Ammon's horn (tissue), 1 donor: ENCODE results near the gene GTF2IRD1.
"Not testable (repeated sequence)": the region's sequence is repeated elsewhere in the genome, so short reads cannot be mapped to it uniquely, and the experiment has no call there.

Experiments
- DNase-seq: peaks from one replicate; pipeline ENCODE4 v3.0.0-alpha.2; 2016; ENCODE audit warnings: low spot score

The GTF2IRD1 gene

DNA sequence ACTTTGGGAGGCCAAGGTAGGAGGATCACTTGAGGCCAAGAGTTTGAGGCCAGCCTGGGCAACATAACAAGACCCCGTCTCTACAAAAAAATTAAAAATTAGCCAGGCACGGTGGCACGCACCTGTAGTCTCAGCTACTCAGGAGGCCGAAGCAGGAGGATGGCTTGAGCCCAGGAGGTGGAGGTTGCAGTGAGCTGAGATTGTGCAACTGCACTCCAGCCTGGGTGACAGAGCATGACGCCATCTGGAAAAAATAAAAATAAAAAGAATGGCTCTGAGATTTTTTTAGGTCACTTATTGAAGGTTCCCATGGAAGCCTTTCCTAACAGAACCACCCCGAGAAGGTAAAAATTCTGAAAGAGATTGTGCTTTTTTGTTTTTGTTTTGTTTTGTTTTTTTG, 109.9 kb downstream of the GTF2IRD1 start:
- DNase-seq: not testable (repeated sequence)

DNA sequence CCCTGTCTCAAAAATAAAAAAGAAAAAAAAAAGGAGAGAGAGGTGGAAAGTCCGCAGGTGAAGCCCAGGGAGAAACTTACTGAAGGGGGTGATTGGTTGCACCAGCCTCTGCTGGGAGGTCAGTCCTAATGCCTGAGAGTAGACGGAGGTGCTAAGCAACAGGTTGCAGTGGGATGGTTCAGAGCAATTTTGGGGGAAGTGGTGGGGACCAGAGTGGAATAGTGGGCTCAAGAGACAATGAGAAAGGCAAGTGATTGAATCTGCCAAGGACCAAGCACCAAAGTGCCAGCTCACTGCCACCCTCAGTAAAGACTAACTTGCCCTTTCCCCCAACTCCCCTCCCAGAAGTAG, 113.6 kb downstream of the GTF2IRD1 start:
- no peak for DNase-seq

DNA sequence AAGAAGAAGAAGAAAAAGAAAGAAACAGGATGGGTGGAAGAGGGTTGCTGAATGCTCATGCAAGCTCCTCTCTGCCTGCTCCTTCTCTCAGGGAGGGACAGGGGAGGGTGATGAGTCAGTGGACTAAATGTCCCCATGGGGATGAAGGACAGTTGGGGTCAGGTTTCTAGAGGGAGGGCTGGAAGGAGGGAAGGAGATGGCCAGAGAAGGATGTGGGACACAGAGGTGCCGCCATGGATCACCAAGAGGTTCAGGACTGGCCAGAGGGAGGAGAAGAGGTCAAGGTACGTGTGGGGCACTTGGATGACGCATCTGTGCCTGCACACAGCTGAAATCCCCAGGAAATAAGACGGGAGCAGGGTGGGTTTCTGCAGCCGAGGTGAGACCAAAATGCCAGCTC, 115.0 kb downstream of the GTF2IRD1 start:
- no peak for DNase-seq

DNA sequence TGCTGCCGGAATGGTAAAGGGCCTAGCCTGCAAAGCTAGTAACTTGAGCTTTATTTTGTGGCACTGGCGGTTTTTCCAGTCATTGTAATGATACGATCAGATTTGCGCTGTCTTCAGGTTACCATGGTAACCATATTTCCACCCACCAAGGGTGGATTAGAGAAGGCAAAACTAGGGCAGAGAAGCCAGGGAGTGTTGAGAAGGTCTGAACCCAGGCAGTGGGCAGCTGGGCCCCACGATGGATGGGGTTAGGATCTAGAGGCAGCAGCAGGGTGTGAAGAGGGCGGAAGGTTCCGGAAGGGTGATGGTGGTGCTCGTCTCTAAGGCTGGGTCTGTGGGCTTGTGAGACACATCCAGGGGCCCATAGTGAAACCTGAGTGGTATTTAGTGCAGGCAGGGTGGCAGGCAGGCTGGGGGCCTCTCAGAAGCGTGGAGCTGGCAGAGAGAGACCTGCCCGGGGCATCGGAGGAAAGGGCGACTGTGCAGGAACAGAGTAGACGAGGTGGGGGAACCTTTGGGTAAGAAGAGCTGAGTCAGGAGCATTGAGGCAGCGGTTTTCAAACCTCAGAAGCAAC, 115.9 kb downstream of the GTF2IRD1 start:
- DNase-seq: peak; percentile 38

DNA sequence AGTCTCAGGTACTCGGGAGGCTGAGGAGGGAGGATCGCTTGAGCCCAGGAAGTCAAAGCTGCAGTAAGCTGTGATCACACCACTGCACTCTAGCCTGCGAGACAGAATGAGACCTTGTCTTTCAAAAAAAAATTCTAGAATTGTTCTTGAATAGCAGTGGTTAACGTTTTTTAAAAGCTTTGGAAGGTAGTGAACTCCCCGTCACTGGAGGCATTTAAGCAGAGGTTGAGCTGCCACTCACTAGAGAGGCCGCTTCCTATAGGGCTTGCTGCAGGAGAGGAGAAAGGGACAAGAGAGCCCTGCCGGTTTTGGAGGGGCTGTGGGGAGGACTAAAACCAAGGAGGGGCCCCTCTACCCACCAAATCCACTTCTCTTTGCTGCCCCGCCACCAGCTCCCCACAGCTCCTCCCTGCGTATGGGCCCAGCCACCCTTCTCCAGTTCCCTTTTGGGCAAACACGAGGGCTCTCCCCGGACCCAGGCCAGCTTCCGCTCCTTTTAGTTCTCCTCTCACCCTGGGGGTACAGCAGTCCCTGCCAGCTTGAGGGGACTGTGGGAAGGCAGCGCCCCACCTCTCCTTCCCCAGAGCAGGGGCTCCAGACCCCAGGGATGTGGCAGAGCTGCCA, 116.9 kb downstream of the GTF2IRD1 start:
- DNase-seq: no peak

DNA sequence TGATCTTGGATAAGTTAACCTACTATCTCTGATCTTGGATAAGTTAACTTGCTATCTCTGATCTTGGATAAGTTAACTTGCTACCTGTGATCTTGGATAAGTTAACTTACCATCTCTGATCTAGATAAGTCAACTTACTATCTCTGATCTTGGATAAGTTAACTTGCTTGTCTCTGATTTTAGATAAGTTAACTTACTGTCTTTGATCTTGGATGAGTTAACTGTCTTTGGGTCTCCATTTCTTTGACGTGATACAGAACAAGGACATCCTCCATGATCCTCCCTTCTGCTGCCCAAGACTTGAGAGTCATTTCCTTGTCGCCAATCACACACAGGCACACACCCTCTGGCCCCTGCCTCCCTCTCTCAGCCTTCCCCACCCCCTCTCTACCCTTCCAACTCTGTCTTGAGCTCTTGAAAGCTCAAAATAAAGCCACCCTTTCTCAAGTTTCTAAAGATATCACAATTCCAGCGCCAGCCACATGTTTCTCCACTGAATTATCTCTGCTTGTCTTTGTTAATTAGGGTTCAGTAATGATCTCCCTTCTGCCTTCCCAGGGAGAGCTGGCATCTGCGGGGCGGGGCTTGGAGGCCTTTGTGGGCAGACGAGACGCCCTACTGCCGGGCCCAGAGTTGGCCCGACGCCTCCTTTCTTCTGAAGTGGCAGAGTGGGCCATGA, 118.7 kb downstream of the GTF2IRD1 start:
- peak; percentile 12 for DNase-seq

DNA sequence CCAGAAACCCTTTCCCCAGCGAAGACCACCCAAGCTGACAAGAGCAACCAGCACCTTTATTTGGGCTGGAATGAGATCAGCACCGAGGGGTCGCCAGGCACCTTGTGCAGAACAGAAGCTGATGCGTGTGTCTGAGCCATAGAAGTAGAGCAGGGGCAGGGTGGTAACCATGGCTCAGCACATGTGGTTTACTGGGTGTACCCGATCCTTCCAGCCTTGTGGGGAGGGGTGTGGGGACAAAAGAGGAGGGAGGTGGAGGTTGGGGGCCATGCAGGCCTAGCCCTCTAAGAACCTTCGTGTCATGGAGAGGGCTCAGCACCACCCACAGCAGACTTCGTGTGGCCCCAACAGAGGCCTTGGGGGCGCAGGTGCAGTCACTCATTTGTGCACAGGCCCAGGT, 119.8 kb downstream of the GTF2IRD1 start:
- no peak for DNase-seq

DNA sequence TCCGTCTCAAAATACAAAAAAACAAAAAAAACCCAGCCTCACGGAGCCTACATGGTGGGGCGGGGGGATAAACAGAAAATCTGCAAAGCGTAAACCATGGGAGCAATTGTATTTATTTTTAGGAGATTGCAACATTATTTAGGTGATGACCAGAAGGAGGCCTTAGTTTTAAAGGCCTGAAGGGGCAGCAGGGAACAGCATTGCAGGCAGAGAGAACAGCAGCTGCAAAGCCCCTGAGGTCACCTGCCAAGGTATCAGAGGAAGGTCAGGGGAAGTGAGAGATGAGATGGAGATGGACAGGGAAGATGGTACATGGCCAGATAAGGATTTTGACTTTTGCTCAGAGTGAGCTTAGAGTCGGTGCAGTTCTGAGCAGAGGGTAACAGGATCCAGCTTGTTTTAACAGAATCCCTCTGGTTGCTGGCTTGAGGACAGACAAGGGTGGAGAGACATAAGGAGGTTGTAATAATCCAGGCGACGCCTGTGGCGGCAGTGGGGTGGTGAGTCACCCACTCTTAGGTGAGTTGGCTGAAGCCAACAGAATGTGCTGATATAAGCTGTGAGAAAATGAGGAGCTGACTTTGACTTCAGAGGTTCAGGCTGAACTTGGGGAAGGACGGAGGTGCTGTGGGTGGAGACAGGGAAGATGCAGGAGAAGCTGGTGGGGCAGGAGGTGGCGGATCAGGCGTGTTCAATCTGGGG, 121.5 kb downstream of the GTF2IRD1 start:
- no peak for DNase-seq

DNA sequence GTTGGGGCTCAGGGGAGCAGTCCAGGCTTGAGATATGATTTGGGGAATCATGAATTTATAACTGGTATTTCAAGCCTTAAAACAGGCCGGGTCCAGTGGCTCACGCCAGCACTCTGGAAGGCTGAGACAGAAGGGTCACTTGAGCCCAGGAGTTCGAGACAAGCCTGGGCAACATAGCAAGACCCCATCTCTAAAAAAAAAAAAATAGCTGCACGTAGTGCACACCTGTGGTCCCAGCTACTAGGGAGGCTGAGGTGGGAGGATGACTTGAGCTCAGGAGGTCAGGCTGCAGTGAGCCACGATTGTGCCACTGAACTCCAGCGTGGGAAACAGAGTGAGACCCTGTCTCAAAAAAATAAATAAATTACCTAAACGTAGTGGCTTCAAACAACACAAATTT, 122.1 kb downstream of the GTF2IRD1 start:
- DNase-seq: no peak

DNA sequence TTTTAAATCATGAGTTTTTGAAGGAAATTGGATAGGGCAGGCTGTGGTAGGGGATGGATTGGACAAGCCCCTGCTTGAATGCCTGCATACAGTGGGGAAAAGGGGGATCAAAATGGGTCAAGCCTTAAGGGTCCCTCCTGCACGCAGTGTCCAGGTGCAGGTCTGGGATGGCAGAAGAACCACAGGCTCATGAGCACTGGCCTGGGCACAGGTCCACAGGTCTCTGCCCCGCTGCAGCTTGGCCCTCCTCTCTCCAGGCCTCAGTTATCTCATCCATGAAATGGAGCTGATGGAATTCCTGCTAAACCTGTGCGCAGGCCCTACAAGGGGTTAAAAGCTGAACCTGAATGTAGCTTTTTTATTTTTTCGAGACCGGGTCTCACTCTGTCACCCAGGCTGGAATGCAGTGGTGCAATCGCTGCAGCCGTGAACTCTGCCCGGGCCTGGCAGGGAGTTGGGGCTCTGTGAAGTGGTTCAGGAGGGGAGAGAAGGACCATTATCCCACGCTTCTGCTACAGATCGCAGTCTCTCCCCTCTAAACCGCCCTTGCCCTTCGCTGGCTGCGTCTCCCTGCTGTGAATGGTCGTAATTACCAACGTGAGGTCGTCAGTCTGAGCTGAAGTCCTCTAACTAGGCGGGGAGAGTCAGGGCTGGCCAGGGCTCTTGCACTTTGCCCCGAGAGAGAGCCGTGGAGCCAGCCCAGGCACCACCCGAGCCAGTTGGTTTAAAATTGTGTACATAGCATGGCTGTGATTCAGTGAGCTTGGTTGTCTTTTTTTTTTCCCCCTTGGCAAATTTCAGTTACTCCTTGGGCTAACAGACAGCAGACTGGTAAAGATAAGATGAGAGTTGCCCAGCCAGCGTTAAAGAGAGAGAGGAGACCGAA, 126.3 kb downstream of the GTF2IRD1 start:
- no peak for DNase-seq

DNA sequence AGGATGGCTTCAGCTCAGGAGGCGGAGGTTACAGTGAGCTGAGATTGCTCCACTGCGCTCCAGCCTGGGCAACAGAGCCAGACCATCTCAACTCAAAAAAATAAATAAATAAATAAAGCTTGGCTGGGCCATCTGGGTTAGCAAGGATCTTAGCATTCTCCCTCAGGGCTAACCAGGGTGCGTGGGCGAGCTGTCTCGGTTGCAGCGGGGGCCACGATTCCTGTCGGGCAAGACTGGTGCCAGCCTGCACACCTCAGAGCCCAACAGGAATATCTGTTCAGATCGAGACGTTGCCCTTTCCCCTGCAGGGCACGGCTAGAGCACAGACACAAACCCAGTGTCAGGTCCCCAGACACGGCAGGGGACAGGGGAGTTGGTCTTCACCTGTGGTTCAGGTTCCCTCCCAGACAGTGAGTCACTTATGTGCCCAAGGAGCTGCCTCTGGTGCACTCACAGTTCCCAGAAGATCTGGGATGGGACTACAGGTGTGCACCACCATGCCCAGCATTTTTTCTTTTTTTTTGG, 128.3 kb downstream of the GTF2IRD1 start:
- no peak for DNase-seq

DNA sequence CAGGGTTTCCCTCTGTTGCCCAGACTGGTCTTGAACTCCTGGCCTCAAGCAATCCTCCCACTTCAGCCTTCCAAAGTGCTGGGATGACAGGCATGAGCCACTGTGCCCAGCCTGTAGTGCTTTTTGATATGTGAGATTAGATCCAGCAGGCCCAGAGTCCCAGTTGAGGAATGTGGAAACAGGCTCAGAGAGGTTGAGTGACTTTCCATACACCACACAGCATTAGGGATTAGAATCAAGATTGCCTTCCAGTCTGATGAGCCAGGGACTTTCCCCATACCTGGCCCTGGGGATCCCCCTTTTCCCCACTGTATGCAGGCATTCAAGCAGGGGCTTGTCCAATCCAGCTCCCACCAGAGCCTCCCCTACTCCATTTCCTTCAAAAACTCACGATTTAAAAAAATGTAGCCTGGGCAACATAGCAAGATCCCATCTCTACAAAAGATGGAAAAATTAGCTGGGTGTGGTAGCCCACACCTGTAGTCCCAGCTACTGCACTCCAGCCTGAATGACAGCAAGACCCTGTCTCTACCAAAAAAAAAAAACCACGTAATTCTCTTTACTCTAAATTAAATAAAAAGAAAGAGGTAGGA, 128.8 kb downstream of the GTF2IRD1 start:
- DNase-seq: no peak

DNA sequence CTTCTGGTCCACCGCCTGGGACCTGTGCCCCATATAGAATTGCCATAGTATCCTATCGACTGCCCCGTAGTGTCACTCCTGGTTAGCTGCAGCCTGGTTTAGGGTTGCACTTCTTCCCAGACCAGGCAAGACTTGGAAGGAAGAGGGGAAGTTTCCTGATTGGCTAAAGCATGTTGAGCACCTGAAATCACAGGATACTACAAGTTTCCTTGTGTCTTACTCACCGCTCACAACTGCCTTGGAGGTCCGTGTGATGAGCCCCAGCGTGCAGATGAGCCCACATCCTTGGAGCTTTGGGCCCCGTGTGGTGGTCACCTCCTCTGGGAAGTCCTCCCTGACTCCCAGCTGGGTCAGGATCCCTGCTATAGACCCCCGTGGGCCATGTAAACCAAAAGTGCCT, 129.9 kb downstream of the GTF2IRD1 start:
- DNase-seq: no peak

DNA sequence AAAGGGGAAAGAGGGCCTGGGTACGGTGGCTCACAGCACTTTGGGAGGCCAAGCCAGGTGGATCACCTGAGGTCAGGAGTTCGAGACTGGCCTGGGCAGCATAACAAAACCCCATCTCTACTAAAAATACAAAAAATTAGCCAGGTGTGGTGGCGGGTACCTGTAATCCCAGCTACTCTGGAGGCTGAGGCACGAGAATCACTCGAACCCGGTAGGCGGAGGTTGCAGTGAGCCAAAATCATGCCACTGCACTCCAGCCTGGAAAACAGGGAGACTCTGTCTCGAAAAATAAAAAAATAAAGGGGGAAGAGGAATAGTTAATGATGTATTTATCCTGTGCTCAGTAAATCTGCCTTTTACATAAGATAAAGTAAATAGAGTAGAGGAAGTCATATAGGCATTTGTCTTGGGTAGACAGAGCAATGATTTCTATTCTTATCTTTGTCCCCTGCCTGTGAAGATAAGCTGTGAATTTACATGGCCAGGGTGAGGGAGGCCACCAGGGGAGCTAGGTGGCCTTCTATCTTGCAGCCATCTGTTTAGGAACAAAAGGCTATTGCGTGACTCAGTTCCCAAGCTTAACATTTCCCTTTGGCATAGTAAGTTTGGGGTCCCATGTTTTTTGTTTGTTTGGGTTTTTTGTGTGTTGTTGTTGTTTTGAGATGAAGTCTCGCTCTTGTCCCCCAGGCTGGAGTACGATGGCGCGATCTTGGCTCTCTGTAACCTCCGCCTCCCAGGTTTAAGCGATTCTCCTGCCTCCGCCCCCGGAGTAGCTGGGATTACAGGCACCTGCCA, 130.7 kb downstream of the GTF2IRD1 start:
- DNase-seq: no peak

DNA sequence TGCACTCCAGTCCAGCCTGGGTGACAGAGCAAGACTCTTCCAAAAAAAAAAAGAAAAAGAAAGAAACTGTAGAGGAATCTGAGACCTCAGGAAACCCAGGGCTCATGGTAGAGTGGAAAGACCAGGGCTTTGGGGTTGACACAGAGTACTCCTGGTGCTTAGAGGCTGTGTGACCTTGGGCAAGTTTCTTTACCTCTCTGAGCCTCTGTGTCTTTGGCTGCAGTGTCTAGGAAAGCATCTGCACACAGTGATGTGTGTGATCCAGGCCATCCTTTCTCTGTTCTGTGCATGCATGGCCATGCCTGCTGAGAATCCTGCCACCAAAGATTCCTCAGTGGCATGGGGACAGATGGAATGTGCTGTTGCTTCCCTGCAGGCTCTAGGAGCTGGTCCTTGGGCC, 132.1 kb downstream of the GTF2IRD1 start:
- DNase-seq: no peak

DNA sequence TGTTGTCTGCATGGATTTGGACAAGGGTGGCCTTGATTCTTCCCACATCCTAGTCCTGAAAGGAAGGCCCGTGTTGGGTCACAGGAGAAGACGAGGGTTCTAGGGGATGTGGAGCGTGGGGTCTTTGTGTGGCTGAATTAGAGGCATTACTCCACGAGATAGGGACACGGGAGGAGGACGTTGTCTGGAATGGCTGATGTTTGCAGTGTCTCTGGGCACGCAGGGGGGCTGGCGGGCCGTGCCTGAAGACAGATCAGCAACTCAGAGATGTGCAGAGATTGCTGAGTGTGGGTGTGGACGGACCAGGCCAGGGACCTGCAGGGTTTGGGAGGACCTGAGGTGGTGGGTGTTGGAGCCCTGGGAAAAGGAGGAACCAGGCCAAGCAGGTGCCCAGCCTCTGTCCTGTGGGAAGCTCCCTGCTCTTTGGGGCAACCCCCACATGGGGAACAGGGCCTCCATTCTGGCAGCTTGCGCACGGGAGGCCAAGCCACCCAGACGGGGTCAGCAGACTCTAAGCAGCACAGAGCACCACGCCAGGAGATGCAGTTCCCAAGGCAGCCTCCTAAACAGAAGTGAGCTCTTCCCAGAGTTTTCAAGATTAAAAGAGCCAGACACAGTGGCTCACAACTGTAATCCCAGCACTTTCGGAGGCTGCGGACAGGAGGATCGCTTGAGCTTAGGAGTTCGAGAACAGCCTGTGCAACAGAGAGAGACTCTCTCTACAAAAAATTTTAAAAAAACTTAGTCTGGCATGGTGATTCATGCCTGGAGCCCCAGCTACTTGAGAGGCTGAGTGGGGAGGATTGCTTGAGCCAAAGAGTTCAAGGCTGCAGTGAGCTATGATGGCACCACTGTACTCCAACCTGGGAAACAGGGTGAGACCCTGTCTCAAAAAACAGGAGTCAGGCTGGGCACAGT, 132.8 kb downstream of the GTF2IRD1 start:
- no peak for DNase-seq

DNA sequence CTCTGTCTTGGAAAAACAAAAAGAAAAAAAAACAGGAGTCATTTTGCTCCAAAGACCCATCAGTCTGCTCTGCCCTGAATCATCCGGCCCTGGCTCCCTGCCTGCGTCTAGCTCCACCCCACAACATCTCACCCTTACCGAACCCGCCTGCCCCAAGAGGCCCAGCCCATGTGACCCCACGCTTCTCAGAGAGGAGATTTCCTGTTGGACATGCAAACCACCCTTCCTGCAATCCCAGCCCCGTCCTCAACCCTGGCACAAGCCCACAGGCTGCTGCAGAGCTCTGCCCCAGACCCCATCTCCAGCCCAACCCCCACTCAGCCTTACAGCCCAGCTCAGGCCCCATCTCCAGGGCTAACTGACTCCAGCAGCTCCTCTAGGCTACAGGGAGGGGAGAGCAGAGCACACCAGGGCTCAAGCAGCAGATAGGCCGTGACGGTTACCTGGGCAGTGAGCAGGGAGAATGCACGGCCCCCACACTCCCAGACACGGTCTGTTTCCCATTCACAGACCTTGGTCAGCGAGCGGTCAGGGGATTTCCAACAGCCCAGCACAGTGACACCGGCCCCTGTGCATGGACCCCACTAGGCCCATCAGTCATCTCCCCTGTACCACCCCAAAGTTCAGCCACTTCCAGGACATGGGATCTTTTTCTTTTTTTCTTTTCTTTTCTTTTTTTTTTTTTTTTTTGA, 133.9 kb downstream of the GTF2IRD1 start:
- peak; percentile 60 for DNase-seq

DNA sequence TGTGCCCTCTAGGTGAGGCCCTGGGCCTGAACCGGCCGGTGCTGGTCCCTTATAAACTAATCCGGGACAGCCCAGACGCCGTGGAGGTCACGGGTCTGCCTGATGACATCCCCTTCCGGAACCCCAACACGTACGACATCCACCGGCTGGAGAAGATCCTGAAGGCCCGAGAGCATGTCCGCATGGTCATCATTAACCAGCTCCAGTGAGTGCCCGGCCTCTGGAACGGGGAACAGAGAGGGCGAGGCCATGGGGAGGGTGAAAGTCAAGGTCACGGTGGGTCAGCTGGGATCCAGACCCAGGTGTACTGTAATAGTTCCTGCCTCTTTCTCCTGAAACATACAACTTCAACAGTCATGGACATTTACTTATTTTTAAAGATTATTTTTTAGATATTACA, 137.1 kb downstream of the GTF2IRD1 start:
- no peak for DNase-seq

DNA sequence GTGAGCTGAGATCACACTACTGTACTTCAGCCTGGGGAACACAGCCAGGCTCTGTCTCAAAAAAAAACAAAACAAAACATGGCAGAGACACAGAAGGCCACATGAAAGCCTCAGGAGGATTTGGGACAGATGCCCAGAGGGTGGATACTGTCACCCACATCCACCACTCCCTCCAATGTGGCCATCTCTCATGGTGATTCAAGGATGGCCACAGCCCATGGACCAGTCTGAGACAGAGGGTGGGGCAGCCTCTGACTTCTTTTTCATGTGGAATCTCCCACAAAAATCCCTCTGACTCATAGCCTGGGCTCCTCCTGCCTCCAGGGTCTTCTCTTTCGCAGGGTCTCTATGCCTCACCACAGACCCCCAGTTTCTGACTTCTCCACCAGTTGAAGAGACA, 144.9 kb downstream of the GTF2IRD1 start:
- no peak for DNase-seq
